ENCODE results near the gene CCDC77.

The CCDC77 gene

GRCh38 chr12:480831-481816 is 79.7 kb downstream of the CCDC77 start:
- no peak for DNase-seq (ENCODE audit: low read depth)

GRCh38 chr12:482061-482460 is 80.6 kb downstream of the CCDC77 start:
- DNase-seq (ENCODE audit: low read depth) = no peak

- DNase-seq (ENCODE audit: low read depth) = no peak
These were observed 82.7 kb downstream of the CCDC77 start for GRCh38 chr12:484096-484495.

- DNase-seq (ENCODE audit: low read depth) = no peak
These were observed 88.8 kb downstream of the CCDC77 start for GRCh38 chr12:490260-490659.
